GM12873 (cell line): ENCODE results near the gene PLCL2.

Experiments used
- CTCF ChIP-seq: IDR thresholded peaks from 2 replicates; pipeline ENCODE4 v1.5.1; 2012; ENCODE audit warnings: low read depth, mild to moderate bottlenecking, moderate library complexity, low read length, control low read depth; ENCODE audit not compliant: insufficient read depth; ENCODE audit errors: missing control alignments

PLCL2 gene

GRCh38 chr3:16950845-16951244 lies 66.1 kb downstream of the PLCL2 start:
- no peak for TF ChIP-seq CTCF

GRCh38 chr3:16960125-16960524 lies 75.4 kb downstream of the PLCL2 start:
- TF ChIP-seq CTCF = no peak

GRCh38 chr3:16961621-16962205 lies 77.0 kb downstream of the PLCL2 start:
- no peak for TF ChIP-seq CTCF

- TF ChIP-seq CTCF = no peak
Measured at GRCh38 chr3:16975083-16975482, 90.3 kb downstream of the PLCL2 start.

GRCh38 chr3:16978234-16978920 lies 93.6 kb downstream of the PLCL2 start:
- no peak for TF ChIP-seq CTCF

- no peak for TF ChIP-seq CTCF
Measured at GRCh38 chr3:16978921-16979271, 94.1 kb downstream of the PLCL2 start.

GRCh38 chr3:16982460-16982859 lies 97.7 kb downstream of the PLCL2 start:
- TF ChIP-seq CTCF = no peak
